MCF 10A (cell line): ENCODE measurements around the gene UGT1A10. TPM values are rescaled to one million over a fixed set of nuclear protein-coding genes. Genes with fewer than 3 reads are reported as not detected.

Experiments
- BruUV-seq: library from RNA; stranded (reverse); fragments of 400-500 nt; replicated peaks from 2 replicates; lab custom pipeline; 2021; lab: Mats Ljungman, UMichigan
- CTCF ChIA-PET: fragments of 300-600 bp; sonication (Branson Sonifier 250); formaldehyde crosslinking; extraction: SDS; loops from one replicate; lab custom pipeline; 2021; ENCODE audit warnings: antibody characterized with exemption, inconsistent platforms; lab: Yijun Ruan, JAX
- POLR2A ChIA-PET: fragments of 300-600, 350-650 bp; sonication (Branson Sonifier 250); formaldehyde crosslinking; extraction: SDS; loops from one replicate; lab custom pipeline; 2020; ENCODE audit warnings: antibody characterized with exemption, inconsistent platforms; lab: Yijun Ruan, JAX
- DNase-seq: peaks from one replicate; pipeline ENCODE4 v3.0.0-alpha.2; 2018; ENCODE audit not compliant: unreplicated experiment
- H3K27ac Mint-ChIP-seq: one replicate; pipeline ENCODE4 v1.8.0; 2022; ENCODE audit warnings: mild to moderate bottlenecking, low read depth, mixed read lengths; ENCODE audit not compliant: unreplicated experiment
- H3K27me3 Mint-ChIP-seq: one replicate; pipeline ENCODE4 v1.8.0; 2022; ENCODE audit warnings: mixed read lengths; ENCODE audit not compliant: insufficient read depth, unreplicated experiment
- H3K36me3 Mint-ChIP-seq: one replicate; pipeline ENCODE4 v1.8.0; 2022; ENCODE audit warnings: mild to moderate bottlenecking, moderate library complexity, mixed read lengths; ENCODE audit not compliant: insufficient read depth, unreplicated experiment
- H3K4me1 Mint-ChIP-seq: one replicate; pipeline ENCODE4 v1.8.0; 2022; ENCODE audit warnings: mixed read lengths; ENCODE audit not compliant: insufficient read depth, unreplicated experiment
- H3K4me3 Mint-ChIP-seq: one replicate; pipeline ENCODE4 v1.8.0; 2022; ENCODE audit warnings: mild to moderate bottlenecking, moderate library complexity, mixed read lengths; ENCODE audit not compliant: unreplicated experiment
- H3K9me3 Mint-ChIP-seq: one replicate; pipeline ENCODE4 v1.8.0; 2022; ENCODE audit warnings: mixed read lengths; ENCODE audit not compliant: unreplicated experiment
- CTCF ChIP-seq: fragments of 200-600 bp; IDR thresholded peaks from one replicate; pipeline ENCODE4 v1.8.0; 2022; ENCODE audit warnings: antibody characterized with exemption, mild to moderate bottlenecking; ENCODE audit not compliant: unreplicated experiment
- intact Hi-C: fragments of 100-400 bp; cut with micrococcal nuclease; formaldehyde crosslinking; loops from 2 replicates; pipeline ENCODE4 v1.14.1; 2022
- total RNA-seq: library from RNA; stranded (reverse); gene quantifications from 2 replicates; pipeline ENCODE4 v1.2.3, GENCODE V29; 2022

Gene UGT1A10
- total RNA-seq, 1 experiment from 2014 or later = not detected

- ChIA-PET CTCF (no interaction called here), POLR2A (no interaction called here)
- no peaks in the 10 kb centered on the region for H3K36me3 Mint-ChIP-seq
- TF ChIP-seq CTCF = no peak
- intact Hi-C loops = no loop called here
- H3K4me1 Mint-ChIP-seq = no peaks in the 10 kb centered on the region
- DNase-seq = no peak
- no peak overlapping the region for H3K4me3 Mint-ChIP-seq
- no TSS peak for BruUV-seq
- H3K27me3 Mint-ChIP-seq = no peaks in the 10 kb centered on the region
- no peak overlapping the region for H3K27ac Mint-ChIP-seq
- H3K9me3 Mint-ChIP-seq = peaks cover 19% of the 10 kb centered on the region
These were observed 136.3 kb downstream of the UGT1A10 start for GRCh38 chr2:233772583-233772982.

- H3K9me3 Mint-ChIP-seq = peaks cover 19% of the 10 kb centered on the region
- H3K4me3 Mint-ChIP-seq = no peak overlapping the region
- ChIA-PET CTCF (no interaction called here), POLR2A (no interaction called here)
- TF ChIP-seq CTCF = no peak
- DNase-seq = no peak
- no peaks in the 10 kb centered on the region for H3K27me3 Mint-ChIP-seq
- H3K4me1 Mint-ChIP-seq = no peaks in the 10 kb centered on the region
- intact Hi-C loops = no loop called here
- no peak overlapping the region for H3K27ac Mint-ChIP-seq
- H3K36me3 Mint-ChIP-seq = no peaks in the 10 kb centered on the region
- no TSS peak for BruUV-seq
These were observed 137.6 kb downstream of the UGT1A10 start for GRCh38 chr2:233773854-233774253.

GRCh38 chr2:233775414-233775813, 139.2 kb downstream of the UGT1A10 start:
- Mint-ChIP-seq H3K36me3 (no peaks in the 10 kb centered on the region), H3K9me3 (peaks cover 19% of the 10 kb centered on the region), H3K27me3 (no peaks in the 10 kb centered on the region), H3K27ac (no peak overlapping the region), H3K4me1 (no peaks in the 10 kb centered on the region), H3K4me3 (no peak overlapping the region)
- intact Hi-C loops = no loop called here
- CTCF ChIA-PET = no interaction called here
- POLR2A ChIA-PET = no interaction called here
- no peak for TF ChIP-seq CTCF
- DNase-seq = no peak
- no TSS peak for BruUV-seq

GRCh38 chr2:233778030-233778429, 141.8 kb downstream of the UGT1A10 start, which contains the start of gene MROH2A:
MROH2A (plus strand) TSS chr2:233778330; CDS start chr2:233779359, 1,029 bp downstream.
- Mint-ChIP-seq H3K36me3 (no peaks in the 10 kb centered on the region), H3K27me3 (no peaks in the 10 kb centered on the region), H3K27ac (no peak within 1 kb of the TSS), H3K9me3 (peaks cover 31% of the 10 kb centered on the region), H3K4me1 (no peaks in the 10 kb centered on the region), H3K4me3 (no peak within 1 kb of the TSS)
- DNase-seq = no peak
- no peak for TF ChIP-seq CTCF
- no TSS peak for BruUV-seq
- intact Hi-C loops = no loop called here
- CTCF ChIA-PET = interaction anchor here (0.7 kb wide), 2 partner anchors 836 to 844 kb away, joined by 3 read pairs; no protein-coding TSS in a partner anchor
- POLR2A ChIA-PET = interaction anchor here (1.2 kb wide), 1 partner anchor 50 kb away, joined by 3 read pairs; no protein-coding TSS in a partner anchor
